SK-MEL-5 (cell line): Measurements from ENCODE around the gene PREX1. TPM values are rescaled to one million over a fixed set of nuclear protein-coding genes. Genes with fewer than 3 reads are reported as not detected.
A peak's percentile ranks its signal among the peaks of the same experiment; 100 is the strongest.
"Not testable (repeated sequence)": the region's sequence is repeated elsewhere in the genome, so short reads cannot be mapped to it uniquely, and the experiment has no call there.

Experiments used
- DNase-seq: peaks from one replicate; pipeline ENCODE4 v3.0.0-alpha.2; 2016; ENCODE audit warnings: low read depth, low spot score
- in situ Hi-C: cut with HindIII; loops from 2 replicates; pipeline ENCODE4 v1.10.0; 2016; ENCODE audit warnings: low sequenced_read_pairs, high pct_unique_total_duplicates, low pct_unique_long_range_greater_than_20kb
- total RNA-seq: library from RNA; depleted of rRNA; stranded (reverse); fragments of >200 nt; shearing (Covaris generic); gene quantifications from 2 replicates; pipeline ENCODE4 v1.2.3, GENCODE V29; 2014

The PREX1 gene
- total RNA-seq, 1 experiment from 2014 or later = 10.0 TPM

- DNase-seq = no peak
- in situ Hi-C loops = no loop called here
These were observed 8.7 kb downstream of the PREX1 start for GRCh38 chr20:48819089-48819488.

- no peak for DNase-seq
- in situ Hi-C loops = no loop called here
These were observed 9.3 kb downstream of the PREX1 start for GRCh38 chr20:48818481-48818987.

GRCh38 chr20:48818031-48818370 lies 9.8 kb downstream of the PREX1 start:
- no peak for DNase-seq
- in situ Hi-C loops = no loop called here

- in situ Hi-C loops = no loop called here
- no peak for DNase-seq
These were observed 10.3 kb downstream of the PREX1 start for GRCh38 chr20:48817367-48818030.

GRCh38 chr20:48816282-48817205 lies 11.3 kb downstream of the PREX1 start:
- no peak for DNase-seq
- in situ Hi-C loops = no loop called here

- no peak for DNase-seq
- in situ Hi-C loops = no loop called here
These were observed 12.3 kb downstream of the PREX1 start for GRCh38 chr20:48815537-48815936.

- in situ Hi-C loops = no loop called here
- DNase-seq = no peak
These were observed 13.2 kb downstream of the PREX1 start for GRCh38 chr20:48814633-48815032.

- in situ Hi-C loops = no loop called here
- DNase-seq = no peak
These were observed 13.8 kb downstream of the PREX1 start for GRCh38 chr20:48813930-48814546.

- DNase-seq = no peak
- in situ Hi-C loops = no loop called here
These were observed 14.4 kb downstream of the PREX1 start for GRCh38 chr20:48813446-48813747.

GRCh38 chr20:48812600-48813445 lies 15.0 kb downstream of the PREX1 start:
- no peak for DNase-seq
- in situ Hi-C loops = no loop called here

- in situ Hi-C loops, DNase-seq: not testable (repeated sequence)
These were observed 15.7 kb downstream of the PREX1 start for GRCh38 chr20:48812114-48812513.

- in situ Hi-C loops = no loop called here
- DNase-seq = no peak
These were observed 18.1 kb downstream of the PREX1 start for GRCh38 chr20:48809673-48810072.

- in situ Hi-C loops = no loop called here
- no peak for DNase-seq
These were observed 19.3 kb downstream of the PREX1 start for GRCh38 chr20:48808382-48809034.

GRCh38 chr20:48807586-48808381 lies 20.0 kb downstream of the PREX1 start:
- in situ Hi-C loops = no loop called here
- DNase-seq = peak; percentile 28

GRCh38 chr20:48807051-48807450 lies 20.7 kb downstream of the PREX1 start:
- no peak for DNase-seq
- in situ Hi-C loops = no loop called here

GRCh38 chr20:48805716-48806115 lies 22.1 kb downstream of the PREX1 start:
- DNase-seq = no peak
- in situ Hi-C loops = no loop called here

GRCh38 chr20:48805286-48805685 lies 22.5 kb downstream of the PREX1 start:
- DNase-seq = no peak
- in situ Hi-C loops = no loop called here
